Stimulated activated CD8-positive, alpha-beta memory T cell treated with anti-CD3 and anti-CD28 coated beads, Interleukin-15, amount 100 ng/mL, for 1 hour (primary cell): ENCODE measurements around the gene CAPSL.
"Not testable (repeated sequence)": the region's sequence is repeated elsewhere in the genome, so short reads cannot be mapped to it uniquely, and the experiment has no call there.

Experiments
- DNase-seq: peaks from one replicate; pipeline ENCODE4 v3.0.0-alpha.2; 2020; ENCODE audit warnings: low read depth

Gene CAPSL

GRCh38 chr5:35938568-35939227 is at the start of gene CAPSL:
TSS of gene CAPSL (minus strand) at chr5:35938622. CDS start at chr5:35921120, 17,502 bp downstream.
- no peak for DNase-seq

GRCh38 chr5:35987776-35988175 is 49.4 kb upstream of the CAPSL start:
- no peak for DNase-seq

- DNase-seq, result no peak
These were observed 41.3 kb upstream of the CAPSL start for GRCh38 chr5:35979715-35980114.

GRCh38 chr5:35976859-35977258 is 38.4 kb upstream of the CAPSL start:
- not testable (repeated sequence) for DNase-seq

GRCh38 chr5:35974570-35974969 is 36.1 kb upstream of the CAPSL start:
- no peak for DNase-seq

- DNase-seq, result no peak
These were observed 33.4 kb upstream of the CAPSL start for GRCh38 chr5:35971878-35972210.

GRCh38 chr5:35971186-35971877 is 32.9 kb upstream of the CAPSL start:
- DNase-seq, result no peak

- DNase-seq, result no peak
These were observed 25.0 kb upstream of the CAPSL start for GRCh38 chr5:35963381-35963843.

GRCh38 chr5:35960328-35960727 is 21.9 kb upstream of the CAPSL start:
- no peak for DNase-seq

GRCh38 chr5:35956429-35956828 is 18.0 kb upstream of the CAPSL start:
- no peak for DNase-seq

- no peak for DNase-seq
These were observed 15.8 kb upstream of the CAPSL start for GRCh38 chr5:35954175-35954574.

GRCh38 chr5:35947085-35947484 is 8.7 kb upstream of the CAPSL start:
- no peak for DNase-seq

- DNase-seq, result no peak
These were observed 1.2 kb upstream of the CAPSL start for GRCh38 chr5:35939639-35940038.

- peak; percentile 40 for DNase-seq
These were observed 11.9 kb downstream of the CAPSL start for GRCh38 chr5:35926389-35927051.

GRCh38 chr5:35924950-35925722 is 13.3 kb downstream of the CAPSL start:
- peak; percentile 67 for DNase-seq

- DNase-seq, result no peak
These were observed 14.1 kb downstream of the CAPSL start for GRCh38 chr5:35924122-35924949.

GRCh38 chr5:35922468-35922867 is 16.0 kb downstream of the CAPSL start:
- no peak for DNase-seq

- DNase-seq, result no peak
These were observed 16.5 kb downstream of the CAPSL start for GRCh38 chr5:35921930-35922329.

- no peak for DNase-seq
These were observed 17.5 kb downstream of the CAPSL start for GRCh38 chr5:35920890-35921289.

- DNase-seq, result no peak
These were observed 19.2 kb downstream of the CAPSL start for GRCh38 chr5:35919191-35919590.

- DNase-seq, result no peak
These were observed 29.6 kb downstream of the CAPSL start for GRCh38 chr5:35908814-35909213.

- no peak for DNase-seq
These were observed 30.2 kb downstream of the CAPSL start for GRCh38 chr5:35908228-35908627.
